Measurements from ENCODE around the gene ANXA3.

- TF ChIP-seq CTCF (IDR thresholded peaks at IDR 0.05; ENCODE audit: poor library complexity) (no peak), EZH2 (IDR thresholded peaks at IDR 0.05; ENCODE audit: borderline replicate concordance) (no peak), EZH2phosphoT487 (IDR thresholded peaks at IDR 0.05; ENCODE audit: low read depth, severe bottlenecking, unreplicated experiment) (no peak)
Measured at GRCh38 chr4:78651250-78651860, 99.8 kb downstream of the ANXA3 start.

Measured in hepatocyte (in vitro differentiated cells).